Esophagus (tissue), 2 donors: Measurements from ENCODE around the gene ABR. TPM values are rescaled to one million over a fixed set of nuclear protein-coding genes. Genes with fewer than 3 reads are reported as not detected.

Experiments used
- H3K27ac ChIP-seq, 2 donors: one replicate each; pipeline ENCODE4 v1.5.1; 2013; ENCODE audit warnings: low read depth in 2 of 2, mild to moderate bottlenecking in 2 of 2, inconsistent platforms in 1 of 2, low read length in 1 of 2, moderate library complexity in 1 of 2
- H3K27me3 ChIP-seq, 2 donors: one replicate each; pipeline ENCODE4 v1.6.1; 2013; ENCODE audit warnings: low read length in 2 of 2, control low read depth in 1 of 2, mild to moderate bottlenecking in 1 of 2; ENCODE audit not compliant: insufficient read depth in 2 of 2, control insufficient read depth in 1 of 2
- H3K36me3 ChIP-seq, 2 donors: one replicate each; pipeline ENCODE4 v1.6.1; 2013; ENCODE audit warnings: low read length in 1 of 2; ENCODE audit not compliant: control insufficient read depth in 2 of 2, insufficient read depth in 2 of 2
- H3K4me1 ChIP-seq, 2 donors: one replicate each; pipeline ENCODE4 v1.6.1; 2013; ENCODE audit warnings: low read length in 1 of 2; ENCODE audit not compliant: control insufficient read depth in 2 of 2, insufficient read depth in 2 of 2
- H3K4me3 ChIP-seq, 2 donors: one replicate each; pipeline ENCODE4 v1.5.1; 2013; ENCODE audit warnings: low read length in 2 of 2, mild to moderate bottlenecking in 2 of 2, low read depth in 1 of 2, moderate library complexity in 1 of 2
- H3K9me3 ChIP-seq, 2 donors: one replicate each; pipeline ENCODE4 v1.6.1; 2013; ENCODE audit warnings: mild to moderate bottlenecking in 2 of 2, low read depth in 1 of 2, low read length in 1 of 2, moderate library complexity in 1 of 2; ENCODE audit not compliant: control insufficient read depth in 2 of 2, insufficient read depth in 1 of 2
- WGBS, 2 donors: extraction: QIAGEN DNeasy Blood & Tissue Kit; methylation state at CpG; one replicate each; pipeline ENCODE4 v1.1.7; 2013; 5-methylcytosine and 5-hydroxymethylcytosine counted together
- polyA plus RNA-seq, 2 donors: library from polyadenylated mRNA; stranded (reverse); fragments of 200-250 nt; gene quantifications; one replicate each; pipeline ENCODE4 v1.2.3, GENCODE V29; 2013
- donor health status: healthy with polysubstance abuse.
- donor health status: Bipolar disorder and iron deficiency.

Gene ABR
- polyA plus RNA-seq, result 10 to 100 TPM; 48.6 to 57.7 TPM

- Histone ChIP-seq H3K4me3 (peak within 1 kb of the TSS; percentile 49 to 61), H3K36me3 (no peaks in the 10 kb centered on the region), H3K4me1 (peaks cover 4 to 6% of the 10 kb centered on the region in 2 donors), H3K9me3 (no peaks in the 10 kb centered on the region), H3K27me3 (no peaks in the 10 kb centered on the region), H3K27ac (peak within 1 kb of the TSS; percentile 5 to 59)
- 9 to 13% methylated on average over 49 to 85 of the region's 98 CpGs for WGBS, 2 donors
Measured at GRCh38 chr17:1179818-1180742, at the start of gene ABR. Gene ABR, minus strand, starts transcription at chr17:1179981. Its CDS starts 254 bp downstream, at chr17:1179727.

GRCh38 chr17:1229349-1229899 is 49.6 kb upstream of the ABR start:
- Histone ChIP-seq H3K9me3 (peaks cover 0 to 7% of the 10 kb centered on the region in 2 donors), H3K4me3 (peak overlapping the region; percentile 51 to 52), H3K36me3 (no peaks in the 10 kb centered on the region), H3K4me1 (peaks cover 0 to 6% of the 10 kb centered on the region in 2 donors), H3K27me3 (peaks cover 0 to 5% of the 10 kb centered on the region in 2 donors), H3K27ac (peak overlapping the region in 1 of 2 donors; percentile 22)
- 0 to 1% methylated on average over 37 to 74 of the region's 74 CpGs for WGBS, 2 donors

GRCh38 chr17:1228781-1229348 is 49.1 kb upstream of the ABR start:
- peaks cover 0 to 5% of the 10 kb centered on the region in 2 donors for H3K27me3 ChIP-seq
- H3K9me3 ChIP-seq, result peaks cover 0 to 7% of the 10 kb centered on the region in 2 donors
- WGBS, 2 donors, result 1% methylated on average over 29 to 79 of the region's 79 CpGs
- H3K4me3 ChIP-seq, result peak overlapping the region; percentile 51 to 52
- H3K36me3 ChIP-seq, result no peaks in the 10 kb centered on the region
- H3K27ac ChIP-seq, result peak overlapping the region in 1 of 2 donors; percentile 22
- peaks cover 0 to 6% of the 10 kb centered on the region in 2 donors for H3K4me1 ChIP-seq

- H3K27ac ChIP-seq, result peak overlapping the region in 1 of 2 donors; percentile 13
- H3K27me3 ChIP-seq, result peaks cover 0 to 5% of the 10 kb centered on the region in 2 donors
- peaks cover 0 to 6% of the 10 kb centered on the region in 2 donors for H3K4me1 ChIP-seq
- no peaks in the 10 kb centered on the region for H3K36me3 ChIP-seq
- 14 to 15% methylated on average over 52 to 58 of the region's 58 CpGs for WGBS, 2 donors
- peaks cover 0 to 7% of the 10 kb centered on the region in 2 donors for H3K9me3 ChIP-seq
- peak overlapping the region in 1 of 2 donors; percentile 51 for H3K4me3 ChIP-seq
Measured at GRCh38 chr17:1227917-1228780, 48.4 kb upstream of the ABR start.

GRCh38 chr17:1227365-1227764 is 47.6 kb upstream of the ABR start:
- peaks cover 0 to 7% of the 10 kb centered on the region in 2 donors for H3K9me3 ChIP-seq
- H3K4me1 ChIP-seq, result peaks cover 0 to 6% of the 10 kb centered on the region in 2 donors
- H3K27ac ChIP-seq, result no peak overlapping the region
- 85 to 90% methylated on average over 5 of the region's 5 CpGs for WGBS, 2 donors
- peaks cover 0 to 5% of the 10 kb centered on the region in 2 donors for H3K27me3 ChIP-seq
- H3K36me3 ChIP-seq, result no peaks in the 10 kb centered on the region
- no peak overlapping the region for H3K4me3 ChIP-seq

- Histone ChIP-seq H3K27me3 (peaks cover 0 to 5% of the 10 kb centered on the region in 2 donors), H3K4me3 (no peak overlapping the region), H3K9me3 (peaks cover 0 to 7% of the 10 kb centered on the region in 2 donors), H3K4me1 (peaks cover 0 to 6% of the 10 kb centered on the region in 2 donors), H3K27ac (no peak overlapping the region), H3K36me3 (no peaks in the 10 kb centered on the region)
- 73 to 77% methylated on average over 3 of the region's 3 CpGs for WGBS, 2 donors
Measured at GRCh38 chr17:1226308-1226707, 46.5 kb upstream of the ABR start.

GRCh38 chr17:1224330-1224729 is 44.5 kb upstream of the ABR start:
- 85 to 92% methylated on average over 7 of the region's 7 CpGs for WGBS, 2 donors
- Histone ChIP-seq H3K4me3 (no peak overlapping the region), H3K27ac (no peak overlapping the region), H3K27me3 (peaks cover 0 to 3% of the 10 kb centered on the region in 2 donors), H3K9me3 (peaks cover 0 to 6% of the 10 kb centered on the region in 2 donors), H3K36me3 (no peaks in the 10 kb centered on the region), H3K4me1 (peaks cover 0 to 6% of the 10 kb centered on the region in 2 donors)

GRCh38 chr17:1223662-1224061 is 43.9 kb upstream of the ABR start:
- H3K36me3 ChIP-seq, result no peaks in the 10 kb centered on the region
- no peak overlapping the region for H3K27ac ChIP-seq
- H3K4me3 ChIP-seq, result no peak overlapping the region
- H3K9me3 ChIP-seq, result peaks cover 0 to 6% of the 10 kb centered on the region in 2 donors
- H3K4me1 ChIP-seq, result peaks cover 0 to 6% of the 10 kb centered on the region in 2 donors
- H3K27me3 ChIP-seq, result peaks cover 0 to 2% of the 10 kb centered on the region in 2 donors
- WGBS, 2 donors, result 81 to 84% methylated on average over 14 of the region's 14 CpGs

GRCh38 chr17:1222321-1222720 is 42.5 kb upstream of the ABR start:
- 91 to 92% methylated on average over 8 of the region's 8 CpGs for WGBS, 2 donors
- H3K4me1 ChIP-seq, result peaks cover 0 to 6% of the 10 kb centered on the region in 2 donors
- H3K4me3 ChIP-seq, result no peak overlapping the region
- H3K9me3 ChIP-seq, result peaks cover 0 to 6% of the 10 kb centered on the region in 2 donors
- no peaks in the 10 kb centered on the region for H3K27me3 ChIP-seq
- H3K36me3 ChIP-seq, result no peaks in the 10 kb centered on the region
- no peak overlapping the region for H3K27ac ChIP-seq
